ENCODE results near the gene CDKAL1. TPM values are rescaled to one million over a fixed set of nuclear protein-coding genes. Genes with fewer than 3 reads are reported as not detected.

The CDKAL1 gene
- total RNA-seq, 1 experiment from 2014 or later, result 20.6 TPM

GRCh38 chr6:21158149-21158548 is 623.9 kb downstream of the CDKAL1 start (continued):
- TF ChIP-seq CDX4 (CRISPR knock-in tag; IDR thresholded peaks at IDR 0.05; ENCODE audit: borderline replicate concordance) (no peak), FOXK1 (CRISPR knock-in tag; IDR thresholded peaks at IDR 0.05) (no peak), HMGXB4 (CRISPR knock-in tag; IDR thresholded peaks at IDR 0.05) (no peak), ZNF396 (CRISPR knock-in tag; IDR thresholded peaks at IDR 0.05; ENCODE audit: borderline replicate concordance) (no peak), ZNF532 (CRISPR knock-in tag; IDR thresholded peaks at IDR 0.05; ENCODE audit: borderline replicate concordance) (no peak), USF2 (CRISPR knock-in tag; IDR thresholded peaks at IDR 0.05) (no peak), RELA (CRISPR knock-in tag; IDR thresholded peaks at IDR 0.05; ENCODE audit: borderline replicate concordance) (no peak), RORB (CRISPR knock-in tag; IDR thresholded peaks at IDR 0.05) (no peak), OVOL2 (CRISPR knock-in tag; IDR thresholded peaks at IDR 0.05; ENCODE audit: borderline replicate concordance) (no peak)

- ChIA-PET POLR2A (no interaction called here), CTCF (no interaction called here)
- H3K4me3 Mint-ChIP-seq, result no peak overlapping the region
- H3K9me3 Mint-ChIP-seq, result peaks cover 4% of the 10 kb centered on the region
- H3K36me3 Mint-ChIP-seq, result 0 out of 2 replicates have a peak, but pooled peaks cover 2% of the 10 kb centered on the region
- DNase-seq (ENCODE audit: low spot score) (no peak), ATAC-seq (no peak)
- H3K4me1 Mint-ChIP-seq, result peaks cover 27% of the 10 kb centered on the region
- no peaks in the 10 kb centered on the region for H3K27me3 Mint-ChIP-seq (ENCODE audit: low read depth)
- no peak overlapping the region for H3K27ac Mint-ChIP-seq
- TF ChIP-seq USF2 (CRISPR knock-in tag; IDR thresholded peaks at IDR 0.05) (no peak), ATF1 (CRISPR knock-in tag; IDR thresholded peaks at IDR 0.05) (no peak), MAX (CRISPR knock-in tag; IDR thresholded peaks at IDR 0.05) (no peak), GABPB1 (CRISPR knock-in tag; IDR thresholded peaks at IDR 0.05) (no peak), ZNF263 (CRISPR knock-in tag; IDR thresholded peaks at IDR 0.05; ENCODE audit: low read depth) (no peak), ATF3 (CRISPR knock-in tag; conservative IDR thresholded peaks at IDR 0.05) (no peak), PRDM15 (CRISPR knock-in tag; IDR thresholded peaks at IDR 0.05) (no peak), ZNF671 (CRISPR knock-in tag; IDR thresholded peaks at IDR 0.05) (no peak), KAT7 (CRISPR knock-in tag; IDR thresholded peaks at IDR 0.05; ENCODE audit: borderline replicate concordance) (no peak), ZNF425 (CRISPR knock-in tag; conservative IDR thresholded peaks at IDR 0.05) (no peak), TP53 (CRISPR knock-in tag; IDR thresholded peaks at IDR 0.05) (no peak), EMX1 (CRISPR knock-in tag; IDR thresholded peaks at IDR 0.05) (no peak), PRRX2 (CRISPR knock-in tag; IDR thresholded peaks at IDR 0.05) (no peak), RORB (CRISPR knock-in tag; IDR thresholded peaks at IDR 0.05) (no peak), ELF4 (CRISPR knock-in tag; IDR thresholded peaks at IDR 0.05; ENCODE audit: low read depth) (no peak)
These were observed 624.6 kb downstream of the CDKAL1 start for GRCh38 chr6:21158873-21159272.
